ENCODE results near the gene PTPRG. TPM values are rescaled to one million over a fixed set of nuclear protein-coding genes. Genes with fewer than 3 reads are reported as not detected.

PTPRG gene
- total and polyA plus RNA-seq, 2 donors (not counting 3 experiments of a cell fraction or from before 2014, with no cell fraction given): 8.9 to 39.1 TPM

DNA sequence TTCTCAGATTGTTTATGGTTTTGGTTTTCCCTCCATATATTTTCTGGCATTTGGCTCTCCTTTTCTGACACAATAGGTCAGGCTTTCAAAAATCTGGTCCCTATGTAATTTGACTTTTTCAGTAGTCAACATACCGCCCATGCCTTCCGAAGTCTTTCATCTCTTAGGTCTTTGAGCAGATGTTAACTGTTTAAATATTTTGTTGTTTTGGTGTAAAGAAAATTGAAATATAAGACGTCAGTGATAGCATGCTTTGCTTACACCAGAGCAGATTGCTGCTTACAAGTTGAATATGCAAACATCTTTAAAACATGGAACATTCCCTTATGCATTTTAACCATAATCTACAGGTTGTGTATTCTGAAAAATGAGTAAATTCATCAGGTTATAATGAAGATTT is 233.0 kb downstream of the PTPRG start:
- no peaks in the 10 kb centered on the region for H3K9me3 ChIP-seq (replicated peaks; ENCODE audit: control insufficient read depth, insufficient read depth, low read length)
- BruUV-seq (replicated peaks): no TSS peak
- no peak overlapping the region for H3K27ac ChIP-seq (ENCODE audit: insufficient read depth, low read depth, low read length)
- no peak overlapping the region for H2AFZ ChIP-seq (ENCODE audit: low read depth, low read length)
- H3K36me3 ChIP-seq (ENCODE audit: control insufficient read depth in 2 of 2, extremely low read depth in 1 of 2, insufficient read depth in 2 of 2, low read length in 2 of 2): no peaks in the 10 kb centered on the region
- H3K9me1 ChIP-seq (replicated peaks; ENCODE audit: control insufficient read depth, extremely low read depth, insufficient read depth, low read length): no peaks in the 10 kb centered on the region
- FAIRE-seq: no peak
- dilution Hi-C loops (cut with MboI; ENCODE audit: extremely low pct_ligation_motif_present, low sequenced_read_pairs) (no loop called here), intact Hi-C loops (cut with micrococcal nuclease) (no loop called here)
- TF ChIP-seq POLR2AphosphoS5 (IDR thresholded peaks at IDR 0.05; ENCODE audit: insufficient read depth, low read depth, low read length) (no peak), MAX (IDR thresholded peaks at IDR 0.05; ENCODE audit: insufficient read depth, insufficient read length) (no peak), MYC (IDR thresholded peaks at IDR 0.05; ENCODE audit: low read depth, low read length) (no peak), EZH2 (IDR thresholded peaks at IDR 0.05; ENCODE audit: borderline replicate concordance, low read depth, low read length, severe bottlenecking) (no peak), GATA2 (IDR thresholded peaks at IDR 0.05; ENCODE audit: insufficient read depth, insufficient read length, low read depth, low read length) (no peak), CTCF (IDR thresholded peaks at IDR 0.05; ENCODE audit: extremely low read depth in 1 of 2, insufficient read depth in 1 of 2, low read depth in 1 of 2, low read length in 2 of 2) (no peak), FOS (IDR thresholded peaks at IDR 0.05; ENCODE audit: borderline replicate concordance, insufficient read depth, low read length) (no peak), JUN (IDR thresholded peaks at IDR 0.05; ENCODE audit: borderline replicate concordance, insufficient read depth, insufficient read length, low read depth) (no peak)
- ChIA-PET POLR2A (no interaction called here), CTCF (no interaction called here)
- no peaks in the 10 kb centered on the region for H3K4me1 ChIP-seq (ENCODE audit: control insufficient read depth, extremely low read depth, insufficient read depth, low read length)
- DNase-seq (ENCODE audit: low read depth, low spot score): no peak
- H4K20me1 ChIP-seq (replicated peaks; ENCODE audit: control insufficient read depth, extremely low read depth, insufficient read depth, low read length): peaks cover 5% of the 10 kb centered on the region
- no peak overlapping the region for H3K4me2 ChIP-seq (ENCODE audit: insufficient read depth, low read length)
- no peaks in the 10 kb centered on the region for H3K27me3 ChIP-seq (ENCODE audit: control insufficient read depth in 2 of 2, insufficient read depth in 2 of 2, low read length in 2 of 2)
- no peak overlapping the region for H3K4me3 ChIP-seq (replicated peaks in 1 of 3; ENCODE audit: insufficient read depth in 1 of 3, low read depth in 1 of 3, low read length in 3 of 3)
- no peak overlapping the region for H3K9ac ChIP-seq (replicated peaks; ENCODE audit: extremely low read depth, insufficient read depth, low read length)
- no peaks in the 10 kb centered on the region for H3K79me2 ChIP-seq (ENCODE audit: control insufficient read depth, insufficient read depth, low read length)
